Renal cortex interstitium (tissue), 11 donors: ENCODE results near the gene PKDREJ. TPM values are rescaled to one million over a fixed set of nuclear protein-coding genes. Genes with fewer than 3 reads are reported as not detected.

Source experiments
- DNase-seq, 11 donors: peaks; one replicate each; pipeline ENCODE4 v3.0.0-alpha.2; 2013; ENCODE audit warnings: low read depth in 9 of 11, low spot score in 4 of 11; ENCODE audit errors: extremely low read depth in 1 of 11
- polyA plus RNA-seq, 3 donors: library from polyadenylated mRNA; unstranded; fragments of 120-200 nt; gene quantifications; one replicate each; pipeline ENCODE4 v1.2.1, GENCODE V29; 2013; ENCODE audit not compliant: insufficient read length in 3 of 3

The PKDREJ gene
- polyA plus RNA-seq, 3 donors = 0.36 to 0.53 (median 0.45) TPM

DNA sequence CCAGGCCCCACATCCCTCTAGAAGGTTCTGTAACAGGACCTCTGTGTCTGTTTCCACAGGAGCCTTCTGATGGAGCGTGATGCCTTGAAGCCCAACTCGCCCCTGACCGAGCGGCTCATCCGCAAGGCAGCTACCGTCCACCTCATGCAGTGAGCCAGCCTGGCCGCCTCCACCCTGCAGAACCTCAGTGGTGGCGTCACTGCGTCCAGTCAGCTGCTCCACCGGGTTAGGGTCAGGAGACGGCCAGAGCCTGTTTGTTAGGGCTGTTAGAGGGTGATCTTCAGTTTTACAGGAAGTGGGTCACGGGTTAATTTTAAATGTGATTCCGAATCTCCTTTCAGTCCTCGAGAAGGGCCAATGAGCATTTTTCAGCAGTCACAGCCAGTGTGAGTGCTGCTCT is 29.6 kb upstream of the PKDREJ start:
- DNase-seq = no peak

DNA sequence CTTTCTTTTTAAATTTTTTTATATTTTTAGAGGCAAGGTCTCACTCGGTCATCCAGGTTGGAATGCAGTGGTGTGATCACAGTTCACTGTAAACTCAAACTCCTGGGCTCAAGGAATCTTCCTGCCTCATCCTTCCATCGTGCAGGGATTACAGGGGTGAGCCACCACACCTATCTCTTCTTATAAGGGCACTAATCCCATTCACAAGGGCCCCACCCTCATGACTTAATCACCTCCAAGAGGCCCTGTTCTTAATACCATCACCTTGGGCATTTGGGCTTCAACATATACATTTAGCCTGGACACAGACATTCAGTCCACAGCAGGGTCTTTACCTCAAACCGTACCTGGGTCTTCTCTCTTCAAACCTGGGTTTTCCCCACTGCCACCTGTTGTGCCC is 29.0 kb upstream of the PKDREJ start:
- no peak for DNase-seq

DNA sequence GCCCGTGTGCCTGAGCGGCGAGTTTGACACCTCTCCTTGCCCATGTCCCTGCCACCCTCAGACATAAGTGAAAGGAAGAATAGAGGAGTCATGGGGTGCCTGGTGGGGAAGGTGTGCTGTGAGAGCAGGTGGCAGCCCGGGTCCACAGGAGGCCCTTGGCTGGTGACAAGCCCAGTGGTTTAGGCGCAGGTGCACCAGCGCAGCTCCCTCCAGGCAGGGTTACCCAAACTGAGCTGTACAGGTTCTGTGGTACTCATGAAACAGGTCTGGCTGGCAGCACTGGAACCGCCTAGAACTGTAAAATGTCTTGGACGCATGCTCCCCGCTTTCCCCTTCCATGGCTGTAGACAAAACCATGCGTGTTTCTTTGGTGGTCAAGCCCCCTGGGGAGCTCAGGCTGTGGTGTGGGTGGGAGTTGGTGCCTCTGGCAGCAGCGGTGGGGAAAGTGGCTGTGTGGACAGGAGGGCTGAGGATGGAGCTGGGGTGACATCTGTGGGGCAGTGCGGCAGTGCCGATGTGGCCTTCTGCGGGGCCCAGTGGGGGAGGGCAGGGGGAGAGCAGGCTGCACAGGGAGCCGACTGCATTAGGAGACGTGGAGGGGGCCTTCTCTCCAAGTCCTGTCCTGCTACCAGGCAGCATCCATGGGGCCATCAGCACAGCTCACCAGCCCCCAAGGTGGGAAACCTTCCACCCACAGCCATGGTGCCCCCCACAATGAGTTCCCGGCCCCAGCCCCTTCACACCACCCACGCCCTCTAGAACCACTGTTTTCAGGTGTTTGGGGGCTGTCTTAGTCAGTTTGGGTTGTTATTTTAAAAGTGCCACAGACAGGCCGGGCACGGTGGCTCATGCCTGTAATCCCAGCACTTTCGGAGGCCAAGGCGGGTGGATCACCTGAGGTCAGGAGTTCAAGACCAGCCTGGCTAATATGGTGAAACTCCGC is 28.0 kb upstream of the PKDREJ start:
- no peak for DNase-seq

DNA sequence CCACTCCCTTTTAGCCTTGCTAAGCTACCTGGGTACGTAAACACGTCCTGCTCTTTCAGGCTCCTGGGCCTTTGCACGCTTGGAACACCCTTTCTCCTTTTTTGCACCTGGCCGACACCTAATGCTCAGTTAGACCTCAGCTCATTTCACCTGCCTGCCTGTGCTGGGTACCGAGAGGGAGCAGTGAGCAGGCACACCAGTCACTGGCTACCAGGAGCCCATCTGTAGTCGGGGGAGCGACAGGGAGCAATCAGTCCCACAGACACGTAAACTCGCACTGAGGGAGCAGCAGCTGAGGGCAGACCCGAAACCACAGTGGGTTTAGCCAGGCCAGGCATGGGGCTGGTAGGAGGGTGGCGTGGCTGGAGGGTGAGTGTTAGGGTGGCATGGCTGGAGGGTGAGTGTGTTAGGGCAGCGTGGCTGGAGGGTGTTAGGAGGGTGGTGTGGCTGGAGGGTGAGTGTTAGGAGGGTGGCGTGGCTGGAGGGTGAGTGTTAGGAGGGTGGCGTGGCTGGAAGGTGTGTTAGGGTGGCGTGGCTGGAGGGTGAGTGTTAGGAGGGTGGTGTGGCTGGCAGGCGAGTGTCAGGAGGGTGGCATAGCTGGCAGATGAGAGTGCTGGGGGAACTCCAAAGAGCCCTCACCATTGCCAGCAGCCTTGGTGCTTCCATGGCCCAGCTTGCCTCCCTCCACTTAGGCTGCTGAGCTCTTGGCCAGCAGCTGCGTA is 27.1 kb upstream of the PKDREJ start:
- no peak for DNase-seq

DNA sequence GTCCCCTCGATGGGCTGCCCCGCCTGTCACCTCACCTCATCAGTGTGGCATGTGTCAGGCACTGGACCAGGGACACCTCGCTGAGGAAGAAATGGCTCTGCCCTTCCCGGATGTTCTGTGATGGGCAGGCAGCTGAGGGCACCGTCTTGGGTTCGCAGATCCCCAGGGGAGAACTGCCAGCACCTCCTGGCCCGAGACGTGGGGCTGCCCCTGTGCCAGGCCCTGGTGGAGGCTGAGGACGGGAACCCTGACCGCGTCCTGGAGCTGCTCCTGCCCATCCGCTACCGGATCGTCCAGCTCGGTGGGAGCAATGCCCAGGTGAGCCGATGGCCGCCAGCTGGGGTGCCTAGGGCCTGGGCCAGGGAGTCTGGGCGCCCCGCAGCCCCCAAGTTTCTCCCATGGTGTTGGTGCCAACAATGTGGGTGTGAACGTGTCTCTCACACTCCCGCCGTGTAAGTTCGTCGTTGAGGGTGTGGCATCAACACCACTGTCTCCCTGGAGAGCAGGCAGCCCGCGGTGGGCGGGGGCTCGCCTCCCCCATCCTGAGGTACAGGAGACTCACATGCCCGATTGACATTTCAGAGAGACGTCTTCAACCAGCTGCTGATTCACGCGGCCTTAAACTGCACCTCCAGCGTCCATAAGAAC is 26.2 kb upstream of the PKDREJ start:
- no peak for DNase-seq

DNA sequence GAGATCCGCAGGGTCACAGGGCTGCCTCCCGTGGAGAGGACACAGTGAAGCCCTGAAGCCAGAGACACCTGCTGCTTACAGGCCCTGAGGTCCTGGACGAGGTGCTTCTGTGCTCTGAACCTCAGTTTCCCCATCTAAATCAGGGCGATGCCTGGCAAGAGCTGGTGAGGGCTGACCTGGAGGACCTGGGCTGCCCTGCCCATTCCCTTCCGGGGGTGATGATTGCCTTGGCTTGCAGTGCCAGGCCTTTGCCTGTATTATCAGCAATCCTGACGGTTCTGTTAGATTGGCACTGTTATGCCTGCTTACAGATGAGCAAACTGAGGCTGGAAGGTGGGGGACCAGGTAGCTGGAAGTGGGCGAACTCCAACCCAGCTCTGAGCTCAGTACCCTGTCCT is 25.7 kb upstream of the PKDREJ start:
- no peak for DNase-seq

DNA sequence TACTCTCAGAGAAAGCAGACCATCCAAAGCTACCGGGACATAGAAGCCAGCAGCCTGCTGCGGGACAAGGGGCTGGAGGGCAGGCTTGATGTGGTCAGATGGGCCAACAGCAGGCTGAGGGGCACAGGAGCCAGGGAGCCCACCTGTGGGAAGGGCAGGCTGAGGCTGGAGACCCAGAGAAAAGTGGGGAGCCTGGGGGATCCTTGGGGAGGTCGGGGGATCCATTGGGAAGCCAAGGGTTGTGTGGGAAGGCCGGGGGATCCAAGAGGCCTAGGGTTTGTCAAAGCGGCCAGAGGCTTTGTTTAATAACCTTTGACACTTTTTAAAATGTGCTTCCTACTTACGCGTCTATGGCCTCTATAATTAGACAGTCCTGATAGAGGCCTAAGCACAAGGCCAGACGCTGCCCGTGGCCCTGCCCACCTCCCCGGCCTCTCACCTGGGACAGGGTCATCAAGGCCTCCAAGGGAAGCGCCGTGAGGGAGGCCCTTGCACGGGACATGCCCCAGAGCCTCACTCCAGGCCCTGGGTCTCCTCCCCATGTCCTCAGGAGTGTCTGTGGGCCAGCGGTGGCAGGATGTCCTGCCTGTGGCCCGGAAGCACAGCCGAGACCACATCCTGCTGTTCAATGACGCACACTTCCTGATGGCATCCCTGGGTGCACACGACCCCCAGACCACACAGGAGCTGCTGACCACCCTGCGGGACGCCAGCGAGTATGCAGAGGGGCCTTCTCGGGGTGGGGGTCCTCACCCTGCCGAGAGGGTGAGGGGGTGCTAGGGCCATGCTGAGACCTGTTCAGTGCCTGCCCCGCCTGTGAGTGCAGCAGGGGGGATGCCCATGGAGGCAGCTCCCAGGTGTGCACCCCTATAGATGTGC is 25.0 kb upstream of the PKDREJ start:
- no peak for DNase-seq

DNA sequence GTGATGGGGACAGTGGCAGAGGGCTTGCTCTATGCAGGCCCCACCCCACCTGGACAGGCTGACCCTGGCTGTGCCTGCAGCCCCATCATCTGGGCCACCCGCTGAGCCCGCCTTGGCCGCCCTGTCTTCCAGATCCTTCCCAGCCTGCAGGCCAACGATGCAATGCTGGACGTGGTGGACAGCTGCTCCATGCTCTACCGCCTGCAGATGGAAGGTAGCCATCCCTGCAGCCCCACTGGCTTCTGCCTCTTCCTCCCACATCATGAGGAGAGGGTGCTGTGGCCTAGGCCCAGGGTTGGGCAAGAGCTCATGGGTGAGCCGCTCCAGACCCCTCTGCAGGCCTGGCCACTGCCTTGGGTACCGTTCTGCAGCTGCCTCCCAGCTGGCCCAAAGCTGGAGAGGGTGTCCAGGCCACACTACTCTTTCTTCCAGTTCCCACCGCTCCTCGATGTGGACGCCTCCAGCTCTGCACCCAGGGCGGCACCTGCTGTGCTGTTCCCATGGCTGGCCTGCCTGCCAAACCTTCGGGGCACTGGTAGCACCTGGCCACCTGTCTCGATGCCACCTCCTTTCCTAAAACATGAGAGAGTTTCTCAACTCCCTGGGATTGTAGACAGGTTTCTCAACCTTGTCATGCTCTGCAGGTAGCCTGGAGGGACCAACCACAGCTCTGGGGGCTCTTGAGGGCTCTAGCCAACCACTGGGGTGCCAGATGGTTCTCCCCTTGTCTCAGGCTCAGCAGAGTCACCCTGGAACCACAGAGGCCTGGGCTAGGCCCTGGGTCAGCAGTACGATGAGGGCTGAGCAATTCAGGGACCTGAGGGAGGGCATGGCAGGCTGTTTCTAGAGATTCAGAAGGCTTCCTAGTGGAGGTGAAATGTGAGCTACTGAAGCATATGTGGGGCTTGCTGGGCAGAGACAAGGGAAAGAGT is 24.1 kb upstream of the PKDREJ start:
- no peak for DNase-seq

DNA sequence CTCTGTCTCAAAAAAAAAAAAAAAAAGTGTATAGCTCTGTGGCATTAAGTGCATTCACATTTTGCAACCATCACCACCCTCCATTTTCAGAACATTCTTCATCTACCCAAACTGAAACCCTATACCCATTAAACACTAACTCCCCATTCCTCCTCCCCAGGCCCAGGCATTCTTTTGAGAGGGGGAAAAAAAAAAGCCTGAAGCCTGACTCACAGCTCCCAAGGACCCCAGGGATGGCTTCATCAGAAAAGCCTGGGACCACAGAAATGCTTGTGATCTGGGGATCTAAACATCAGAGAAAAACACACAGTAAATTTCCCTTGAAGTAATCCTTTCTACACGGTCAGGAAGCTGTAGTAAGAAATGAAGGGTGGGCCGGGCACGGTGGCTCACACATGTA is 22.9 kb upstream of the PKDREJ start:
- no peak for DNase-seq

DNA sequence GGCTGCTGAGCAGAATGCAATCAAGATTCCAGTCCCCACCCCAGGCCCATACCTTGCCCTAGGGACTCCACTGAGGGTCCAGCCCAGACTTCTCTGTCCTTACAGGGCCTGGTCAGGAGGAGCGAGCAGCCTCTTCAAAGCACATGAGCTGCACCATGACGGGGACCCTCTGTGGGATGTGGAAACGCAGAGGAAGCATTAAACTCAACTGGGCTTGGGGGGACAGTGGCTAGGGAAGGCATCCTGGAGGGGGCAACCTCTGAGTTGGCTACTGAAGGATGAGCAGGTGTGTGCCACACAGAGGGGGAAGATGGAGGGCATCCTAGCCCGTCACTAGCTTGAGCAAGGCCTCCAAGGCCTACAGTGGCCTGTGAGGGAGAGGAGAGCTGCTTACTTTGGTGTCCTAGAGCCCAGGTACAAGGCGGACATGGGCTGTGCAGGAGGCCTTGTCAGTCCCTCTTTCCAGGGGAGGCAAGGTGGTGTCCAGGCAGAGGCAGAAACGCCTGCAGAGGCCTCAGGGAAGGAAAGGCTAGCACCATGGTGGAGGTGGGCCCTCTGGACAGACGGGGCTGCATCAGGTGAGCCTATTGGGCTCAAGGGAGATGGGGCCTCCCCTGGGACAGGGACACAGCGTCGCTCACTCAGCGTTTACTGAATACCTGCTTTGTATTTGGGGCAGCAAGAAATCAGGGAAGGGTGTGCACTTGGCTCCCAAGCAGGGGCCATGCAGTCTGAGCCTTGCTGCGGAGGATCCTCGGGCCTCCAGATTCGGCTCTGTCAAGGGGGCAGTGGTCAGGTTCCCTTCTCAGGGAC is 18.9 kb upstream of the PKDREJ start:
- no peak for DNase-seq

DNA sequence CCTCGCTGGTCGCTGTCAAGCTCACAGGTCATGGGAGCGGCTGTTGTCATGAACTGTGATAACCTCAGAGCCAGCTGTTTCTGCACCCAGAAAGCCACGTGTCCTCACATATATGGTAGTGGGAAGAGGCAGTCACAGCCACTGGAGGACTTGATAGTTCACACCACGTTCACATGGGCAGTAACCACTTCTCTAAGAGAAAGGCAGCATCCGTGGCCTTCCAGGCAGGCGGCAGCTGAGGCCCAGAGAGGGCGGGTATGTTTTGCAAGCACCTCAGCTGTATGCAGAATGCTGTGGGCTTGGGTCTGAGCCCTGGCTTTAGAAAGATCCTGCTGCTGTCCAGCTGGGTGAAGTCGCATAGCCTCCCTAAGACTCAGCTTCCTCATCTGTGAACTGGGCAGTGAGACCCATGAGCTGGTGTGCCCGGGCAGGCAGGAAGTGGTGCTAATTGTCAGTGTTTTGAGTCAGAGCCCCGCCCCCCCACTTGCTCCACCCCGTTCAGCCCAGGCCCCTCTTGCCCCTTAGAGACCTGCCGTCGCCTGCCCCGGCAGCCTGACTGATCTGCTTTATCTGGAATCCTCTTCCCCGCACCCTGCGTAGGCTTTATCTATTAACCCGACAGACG is 18.0 kb upstream of the PKDREJ start:
- DNase-seq = no peak

DNA sequence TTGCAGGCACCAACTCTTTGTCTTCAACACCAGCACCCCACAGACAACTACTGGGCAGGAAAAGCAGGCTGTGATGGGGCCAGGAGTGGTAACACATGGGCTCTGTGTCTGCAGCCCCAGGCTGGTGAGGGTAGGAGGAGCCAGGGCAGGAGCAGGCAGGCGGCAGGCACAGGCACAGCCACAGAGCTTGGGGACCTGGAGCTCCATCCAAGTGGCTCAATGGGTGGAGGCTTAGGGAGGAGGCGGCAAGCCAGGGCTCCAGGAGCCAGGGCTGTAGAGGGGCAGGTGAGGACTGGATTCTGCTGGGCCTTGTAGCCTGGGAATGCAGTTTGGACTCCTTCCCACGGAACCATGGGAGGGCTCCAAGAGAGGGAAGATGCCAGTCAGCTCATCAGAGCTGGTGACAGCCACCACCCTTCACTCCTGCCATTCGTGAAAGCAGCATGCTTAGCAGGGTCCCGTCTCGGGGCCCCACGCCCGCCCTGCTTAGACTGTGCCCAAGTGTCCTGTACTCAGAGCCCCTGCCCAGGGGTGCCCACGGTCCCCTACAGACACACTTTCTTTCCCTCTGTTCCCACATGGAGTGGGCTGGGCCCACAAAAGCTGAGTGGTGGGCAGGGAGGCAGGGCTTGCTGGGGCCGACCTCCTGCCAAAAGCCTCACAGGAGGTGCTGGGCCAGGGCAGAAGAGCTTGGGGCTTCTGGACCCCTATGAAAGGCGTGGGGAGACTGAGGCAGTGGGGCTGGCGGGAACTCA is 17.1 kb upstream of the PKDREJ start:
- DNase-seq = no peak

DNA sequence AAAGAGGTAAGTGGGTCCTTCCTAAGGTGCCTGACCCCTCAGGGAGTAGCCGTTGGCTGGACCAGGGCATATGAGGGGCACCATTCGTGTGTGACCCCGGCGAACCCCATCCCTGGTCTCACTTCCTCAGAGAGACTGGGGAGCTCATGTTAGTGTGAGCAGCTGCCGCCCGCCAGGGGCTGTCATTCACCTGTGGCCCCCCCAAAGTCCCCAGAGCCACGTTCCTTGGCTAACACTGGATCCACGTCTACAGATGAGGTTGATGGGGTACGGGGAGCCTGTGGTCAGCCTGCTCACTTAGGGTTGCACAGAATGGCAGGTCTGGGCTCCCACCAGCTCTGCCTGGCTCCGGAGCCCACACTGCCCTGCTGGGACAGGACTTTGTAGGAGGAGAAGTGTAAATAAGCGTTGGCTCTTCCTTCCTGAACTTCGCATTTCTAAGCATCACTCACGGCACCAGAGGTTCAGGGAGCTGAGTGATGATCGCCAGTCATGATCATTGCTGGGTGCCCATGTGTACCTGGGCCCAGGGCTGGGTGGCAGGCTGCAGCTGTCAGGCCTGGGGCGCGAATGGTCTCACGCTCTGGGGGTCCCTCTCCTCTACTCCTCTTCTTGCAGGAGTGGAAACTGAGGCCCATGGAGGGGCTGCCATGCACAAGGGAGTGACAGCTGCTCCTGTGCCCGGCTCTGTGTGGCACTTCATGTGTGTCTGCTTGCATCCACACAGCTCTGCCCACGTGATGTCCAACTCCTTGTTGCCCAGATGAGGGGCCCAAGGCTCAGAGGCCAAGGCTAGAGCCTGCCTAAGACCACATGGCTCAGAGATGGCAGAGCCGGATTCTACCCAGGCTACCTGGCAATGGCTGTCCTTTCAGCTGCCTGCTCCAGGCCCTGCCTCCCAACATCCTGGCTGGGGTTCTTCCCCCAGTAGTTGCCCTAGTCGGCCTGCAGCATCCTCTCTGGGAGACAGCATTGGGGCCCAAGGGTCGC is 15.8 kb upstream of the PKDREJ start:
- no peak for DNase-seq

DNA sequence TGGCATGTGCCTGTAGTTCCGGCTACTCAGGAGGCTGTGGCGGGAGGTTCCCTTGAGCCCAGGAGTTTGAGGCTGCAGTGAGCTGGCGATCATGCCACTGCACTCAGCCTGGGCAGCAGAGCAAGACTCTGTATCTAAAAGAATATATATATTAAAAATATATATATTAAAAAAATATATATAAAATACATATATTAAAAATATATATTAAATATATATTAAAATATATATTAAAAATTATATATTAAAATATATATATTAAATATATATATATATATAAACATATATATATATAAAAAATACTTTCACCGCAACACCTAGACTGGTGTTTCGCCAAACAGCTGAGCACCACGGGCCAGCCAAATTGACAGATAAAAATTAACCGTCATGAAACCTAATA is 13.4 kb upstream of the PKDREJ start:
- no peak for DNase-seq
